Measurements from ENCODE around the gene SLC5A8.
"Not testable (repeated sequence)": the region's sequence is repeated elsewhere in the genome, so short reads cannot be mapped to it uniquely, and the experiment has no call there.

- TF ChIP-seq, protein P1, sequence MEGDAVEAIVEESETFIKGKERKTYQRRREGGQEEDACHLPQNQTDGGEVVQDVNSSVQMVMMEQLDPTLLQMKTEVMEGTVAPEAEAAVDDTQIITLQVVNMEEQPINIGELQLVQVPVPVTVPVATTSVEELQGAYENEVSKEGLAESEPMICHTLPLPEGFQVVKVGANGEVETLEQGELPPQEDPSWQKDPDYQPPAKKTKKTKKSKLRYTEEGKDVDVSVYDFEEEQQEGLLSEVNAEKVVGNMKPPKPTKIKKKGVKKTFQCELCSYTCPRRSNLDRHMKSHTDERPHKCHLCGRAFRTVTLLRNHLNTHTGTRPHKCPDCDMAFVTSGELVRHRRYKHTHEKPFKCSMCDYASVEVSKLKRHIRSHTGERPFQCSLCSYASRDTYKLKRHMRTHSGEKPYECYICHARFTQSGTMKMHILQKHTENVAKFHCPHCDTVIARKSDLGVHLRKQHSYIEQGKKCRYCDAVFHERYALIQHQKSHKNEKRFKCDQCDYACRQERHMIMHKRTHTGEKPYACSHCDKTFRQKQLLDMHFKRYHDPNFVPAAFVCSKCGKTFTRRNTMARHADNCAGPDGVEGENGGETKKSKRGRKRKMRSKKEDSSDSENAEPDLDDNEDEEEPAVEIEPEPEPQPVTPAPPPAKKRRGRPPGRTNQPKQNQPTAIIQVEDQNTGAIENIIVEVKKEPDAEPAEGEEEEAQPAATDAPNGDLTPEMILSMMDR (IDR thresholded peaks at IDR 0.05; ENCODE audit: poor library complexity), result not testable (repeated sequence)
- not testable (repeated sequence) for TF ChIP-seq EZH2 (IDR thresholded peaks at IDR 0.05; ENCODE audit: borderline replicate concordance)
Observed at GRCh38 chr12:101145777-101146431, 64.1 kb downstream of the SLC5A8 start.
